ENCODE measurements around the gene RRAS2.
"Not testable (repeated sequence)": the region's sequence is repeated elsewhere in the genome, so short reads cannot be mapped to it uniquely, and the experiment has no call there.

The RRAS2 gene

GRCh38 chr11:14253840-14254239 lies 105.1 kb downstream of the RRAS2 start:
- Histone ChIP-seq H3K4me3 (ENCODE audit: low read depth, low read length) (no peak overlapping the region), H3K4ac (ENCODE audit: low read depth, low read length) (no peak overlapping the region), H3K14ac (ENCODE audit: low read length) (no peak overlapping the region), H2AFZ (ENCODE audit: insufficient read depth, low read length, poor library complexity) (no peak overlapping the region), H2BK5ac (ENCODE audit: low read depth, low read length, poor library complexity) (no peak overlapping the region), H3K9ac (ENCODE audit: low read length) (no peak overlapping the region), H4K8ac (ENCODE audit: low read depth, low read length) (no peak overlapping the region), H3K27ac (ENCODE audit: low read depth, low read length) (no peak overlapping the region), H2AK5ac (ENCODE audit: low read length) (no peak overlapping the region), H3K79me1 (ENCODE audit: low read length) (no peaks in the 10 kb centered on the region), H3K79me2 (ENCODE audit: control insufficient read depth, insufficient read depth, low read length, poor library complexity) (no peaks in the 10 kb centered on the region), H3K36me3 (ENCODE audit: control insufficient read depth in 1 of 2, insufficient read depth in 2 of 2, low read length in 2 of 2) (no peaks in the 10 kb centered on the region), H3K9me3 (ENCODE audit: insufficient read depth, low read depth, low read length) (peaks cover 2% of the 10 kb centered on the region), H4K91ac (ENCODE audit: low read depth, low read length) (peak overlapping the region; percentile 5), H2BK120ac (ENCODE audit: insufficient read depth, low read length, poor library complexity) (no peak overlapping the region), H2BK12ac (ENCODE audit: low read length) (no peak overlapping the region), H4K12ac (ENCODE audit: low read depth, low read length) (no peak overlapping the region), H3K18ac (ENCODE audit: low read length) (no peak overlapping the region), H3K23ac (ENCODE audit: low read length) (no peak overlapping the region), H3K4me2 (ENCODE audit: low read length) (no peak overlapping the region), H3K27me3 (ENCODE audit: insufficient read depth, low read length) (no peaks in the 10 kb centered on the region), H3K4me1 (ENCODE audit: control insufficient read depth in 1 of 2, insufficient read depth in 2 of 2, low read length in 2 of 2) (peaks cover 10 to 17% of the 10 kb centered on the region in 2 experiments)
- no peak for DNase-seq
- WGBS (ENCODE audit: extremely low coverage, insufficient coverage, insufficient read length) = no CpG with 5 or more reads among the region's 5 CpGs

- WGBS (ENCODE audit: extremely low coverage, insufficient coverage, insufficient read length) = no CpG with 5 or more reads among the region's 2 CpGs
- Histone ChIP-seq H4K91ac (ENCODE audit: low read depth, low read length) (no peak overlapping the region), H3K4ac (ENCODE audit: low read depth, low read length) (no peak overlapping the region), H4K12ac (ENCODE audit: low read depth, low read length) (no peak overlapping the region), H3K36me3 (ENCODE audit: control insufficient read depth in 1 of 2, insufficient read depth in 2 of 2, low read length in 2 of 2) (no peaks in the 10 kb centered on the region), H2BK120ac (ENCODE audit: insufficient read depth, low read length, poor library complexity) (no peak overlapping the region), H2BK12ac (ENCODE audit: low read length) (no peak overlapping the region), H3K27ac (ENCODE audit: low read depth, low read length) (no peak overlapping the region), H4K8ac (ENCODE audit: low read depth, low read length) (no peak overlapping the region), H3K9me3 (ENCODE audit: insufficient read depth, low read depth, low read length) (peaks cover 2% of the 10 kb centered on the region), H3K14ac (ENCODE audit: low read length) (no peak overlapping the region), H3K79me2 (ENCODE audit: control insufficient read depth, insufficient read depth, low read length, poor library complexity) (no peaks in the 10 kb centered on the region), H2AK5ac (ENCODE audit: low read length) (no peak overlapping the region), H3K23ac (ENCODE audit: low read length) (no peak overlapping the region), H2BK5ac (ENCODE audit: low read depth, low read length, poor library complexity) (no peak overlapping the region), H3K79me1 (ENCODE audit: low read length) (no peaks in the 10 kb centered on the region), H3K9ac (ENCODE audit: low read length) (no peak overlapping the region), H3K18ac (ENCODE audit: low read length) (no peak overlapping the region), H3K27me3 (ENCODE audit: insufficient read depth, low read length) (no peaks in the 10 kb centered on the region), H2AFZ (ENCODE audit: insufficient read depth, low read length, poor library complexity) (no peak overlapping the region), H3K4me2 (ENCODE audit: low read length) (no peak overlapping the region), H3K4me1 (ENCODE audit: control insufficient read depth in 1 of 2, insufficient read depth in 2 of 2, low read length in 2 of 2) (peaks cover 10 to 15% of the 10 kb centered on the region in 2 experiments), H3K4me3 (ENCODE audit: low read depth, low read length) (no peak overlapping the region)
- DNase-seq = no peak
These were observed 105.6 kb downstream of the RRAS2 start for GRCh38 chr11:14253421-14253820.

DNA sequence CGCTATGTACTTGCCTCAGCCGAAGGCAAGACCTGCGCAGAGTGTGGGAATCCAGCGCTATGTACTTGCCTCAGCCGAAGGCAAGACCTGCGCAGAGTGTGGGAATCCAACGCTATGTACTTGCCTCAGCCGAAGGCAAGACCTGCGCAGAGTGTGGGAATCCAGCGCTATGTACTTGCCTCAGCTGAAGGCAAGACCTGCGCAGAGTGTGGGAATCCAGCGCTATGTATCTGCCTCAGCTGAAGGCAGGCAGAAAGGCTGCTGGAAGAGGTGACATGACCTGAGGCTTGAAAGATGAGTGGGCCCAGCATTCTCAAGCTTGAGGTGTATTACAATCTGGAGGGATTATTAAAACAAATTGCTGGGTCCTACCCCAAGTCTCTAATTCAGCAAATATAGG lies 106.5 kb downstream of the RRAS2 start:
- H2AK5ac ChIP-seq (ENCODE audit: low read length); H3K18ac ChIP-seq (ENCODE audit: low read length); H2BK12ac ChIP-seq (ENCODE audit: low read length); H3K4me3 ChIP-seq (ENCODE audit: low read depth, low read length); H4K91ac ChIP-seq (ENCODE audit: low read depth, low read length); H3K23ac ChIP-seq (ENCODE audit: low read length); H4K12ac ChIP-seq (ENCODE audit: low read depth, low read length); H3K4me2 ChIP-seq (ENCODE audit: low read length); H4K8ac ChIP-seq (ENCODE audit: low read depth, low read length); H3K14ac ChIP-seq (ENCODE audit: low read length); H3K9me3 ChIP-seq (ENCODE audit: insufficient read depth, low read depth, low read length); H3K36me3 ChIP-seq (ENCODE audit: control insufficient read depth in 1 of 2, insufficient read depth in 2 of 2, low read length in 2 of 2); H2AFZ ChIP-seq (ENCODE audit: insufficient read depth, low read length, poor library complexity); H3K79me1 ChIP-seq (ENCODE audit: low read length); H2BK5ac ChIP-seq (ENCODE audit: low read depth, low read length, poor library complexity); H3K4ac ChIP-seq (ENCODE audit: low read depth, low read length); H3K79me2 ChIP-seq (ENCODE audit: control insufficient read depth, insufficient read depth, low read length, poor library complexity); H3K4me1 ChIP-seq (ENCODE audit: control insufficient read depth in 1 of 2, insufficient read depth in 2 of 2, low read length in 2 of 2); H2BK120ac ChIP-seq (ENCODE audit: insufficient read depth, low read length, poor library complexity); H3K27ac ChIP-seq (ENCODE audit: low read depth, low read length); H3K27me3 ChIP-seq (ENCODE audit: insufficient read depth, low read length); H3K9ac ChIP-seq (ENCODE audit: low read length): not testable (repeated sequence)
- DNase-seq = peak; percentile 26 to 40
- no CpG with 5 or more reads among the region's 12 CpGs for WGBS (ENCODE audit: extremely low coverage, insufficient coverage, insufficient read length)

- H3K23ac ChIP-seq (ENCODE audit: low read length) = no peak overlapping the region
- H3K4me2 ChIP-seq (ENCODE audit: low read length) = no peak overlapping the region
- H3K14ac ChIP-seq (ENCODE audit: low read length) = no peak overlapping the region
- H3K27ac ChIP-seq (ENCODE audit: low read depth, low read length) = no peak overlapping the region
- H3K79me1 ChIP-seq (ENCODE audit: low read length) = no peaks in the 10 kb centered on the region
- H2BK5ac ChIP-seq (ENCODE audit: low read depth, low read length, poor library complexity) = no peak overlapping the region
- no peak overlapping the region for H3K4me3 ChIP-seq (ENCODE audit: low read depth, low read length)
- peaks cover 5 to 8% of the 10 kb centered on the region in 2 experiments for H3K4me1 ChIP-seq (ENCODE audit: control insufficient read depth in 1 of 2, insufficient read depth in 2 of 2, low read length in 2 of 2)
- no CpG with 5 or more reads among the region's 5 CpGs for WGBS (ENCODE audit: extremely low coverage, insufficient coverage, insufficient read length)
- H2BK12ac ChIP-seq (ENCODE audit: low read length) = no peak overlapping the region
- no peak for DNase-seq
- no peaks in the 10 kb centered on the region for H3K79me2 ChIP-seq (ENCODE audit: control insufficient read depth, insufficient read depth, low read length, poor library complexity)
- no peak overlapping the region for H3K18ac ChIP-seq (ENCODE audit: low read length)
- H3K27me3 ChIP-seq (ENCODE audit: insufficient read depth, low read length) = no peaks in the 10 kb centered on the region
- no peak overlapping the region for H4K12ac ChIP-seq (ENCODE audit: low read depth, low read length)
- H3K9ac ChIP-seq (ENCODE audit: low read length) = no peak overlapping the region
- peaks cover 2% of the 10 kb centered on the region for H3K9me3 ChIP-seq (ENCODE audit: insufficient read depth, low read depth, low read length)
- no peak overlapping the region for H2AFZ ChIP-seq (ENCODE audit: insufficient read depth, low read length, poor library complexity)
- no peak overlapping the region for H2BK120ac ChIP-seq (ENCODE audit: insufficient read depth, low read length, poor library complexity)
- no peak overlapping the region for H3K4ac ChIP-seq (ENCODE audit: low read depth, low read length)
- no peak overlapping the region for H4K91ac ChIP-seq (ENCODE audit: low read depth, low read length)
- no peak overlapping the region for H4K8ac ChIP-seq (ENCODE audit: low read depth, low read length)
- H2AK5ac ChIP-seq (ENCODE audit: low read length) = no peak overlapping the region
- no peaks in the 10 kb centered on the region for H3K36me3 ChIP-seq (ENCODE audit: control insufficient read depth in 1 of 2, insufficient read depth in 2 of 2, low read length in 2 of 2)
These were observed 107.2 kb downstream of the RRAS2 start for GRCh38 chr11:14251754-14252153.

All from trophoblast cell (in vitro differentiated cells and primary cell).